Activated CD8-positive, alpha-beta memory T cell treated with anti-CD3 and anti-CD28 coated beads, Interleukin-2, amount 10 ng/mL, durations not matched to agents 7 days and 5 days (primary cell): ENCODE data around the gene GRK6. TPM values are rescaled to one million over a fixed set of nuclear protein-coding genes. Genes with fewer than 3 reads are reported as not detected.
"Not testable (repeated sequence)": the region's sequence is repeated elsewhere in the genome, so short reads cannot be mapped to it uniquely, and the experiment has no call there.

Experiments used
- ATAC-seq: fragments of 150-1000 bp; cut with Tn5 transposase; one replicate; pipeline ENCODE4 v1.10.0; 2021; ENCODE audit warnings: moderate library complexity
- CTCF ChIA-PET: fragments of 350-600 bp; sonication (Branson Sonifier 250); formaldehyde crosslinking; loops from one replicate; lab custom pipeline; 2021; ENCODE audit warnings: antibody characterized with exemption; lab: Charles Lee
- DNase-seq: peaks from one replicate; pipeline ENCODE4 v3.0.0-alpha.2; 2020
- H3K27ac Mint-ChIP-seq: one replicate; pipeline ENCODE4 v1.8.0; 2021; ENCODE audit warnings: mild to moderate bottlenecking, mixed read lengths
- H3K27me3 Mint-ChIP-seq: one replicate; pipeline ENCODE4 v1.8.0; 2021; ENCODE audit warnings: mixed read lengths
- H3K36me3 Mint-ChIP-seq: one replicate; pipeline ENCODE4 v1.8.0; 2021; ENCODE audit warnings: mild to moderate bottlenecking, mixed read lengths
- H3K4me1 Mint-ChIP-seq: one replicate; pipeline ENCODE4 v1.8.0; 2021; ENCODE audit warnings: mixed read lengths
- H3K4me3 Mint-ChIP-seq: one replicate; pipeline ENCODE4 v1.8.0; 2021; ENCODE audit warnings: mild to moderate bottlenecking, moderate library complexity, mixed read lengths
- H3K9me3 Mint-ChIP-seq: one replicate; pipeline ENCODE4 v1.8.0; 2022; ENCODE audit warnings: low read depth, mixed read lengths
- total RNA-seq, 2 experiments: library from RNA; stranded (reverse); gene quantifications; one replicate each; pipeline ENCODE4 v1.2.3, GENCODE V29; 2021

GRK6 gene
- total RNA-seq, 2 experiments from 2014 or later, result 112 to 159 TPM

DNA sequence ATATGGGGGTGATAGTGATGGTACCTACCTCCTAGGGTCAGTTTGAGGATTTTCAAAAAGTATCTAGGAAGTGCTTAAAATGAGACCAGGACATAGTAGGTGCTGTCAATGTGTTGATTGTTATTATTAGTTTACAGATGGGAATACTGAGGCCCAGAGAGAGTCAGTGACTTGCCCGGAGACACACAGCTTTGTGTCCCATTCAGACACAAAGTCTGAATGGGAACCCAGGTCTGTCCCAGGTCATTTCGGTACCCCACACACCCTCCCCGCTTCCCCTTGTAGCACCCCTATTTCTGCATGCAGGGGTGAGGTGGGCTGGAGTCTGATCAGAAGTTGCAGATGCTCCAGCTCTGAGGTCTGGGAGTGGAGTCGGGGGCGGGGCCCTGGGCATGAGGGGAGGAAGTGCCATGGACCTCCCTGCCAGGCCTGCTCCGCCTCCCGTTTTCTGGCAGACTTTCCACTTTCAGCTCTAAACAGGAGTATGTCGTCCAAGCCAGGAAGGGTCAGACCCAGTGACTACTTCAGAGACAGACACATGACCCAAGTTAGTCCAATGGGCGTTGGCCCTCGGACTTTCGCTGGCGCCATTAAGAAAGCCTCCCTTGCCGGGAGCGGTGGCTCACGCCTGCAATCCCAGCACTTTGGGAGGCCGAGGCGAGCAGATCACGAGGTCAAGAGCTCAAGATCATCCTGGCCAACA lies 50.2 kb downstream of the GRK6 start:
- DNase-seq (no peak), ATAC-seq (no peak)
- no peaks in the 10 kb centered on the region for H3K9me3 Mint-ChIP-seq
- peak overlapping the region; percentile 19 for H3K27ac Mint-ChIP-seq
- H3K36me3 Mint-ChIP-seq, result no peaks in the 10 kb centered on the region
- H3K4me3 Mint-ChIP-seq, result no peak overlapping the region
- CTCF ChIA-PET, result interaction anchor here (0.7 to 9.1 kb wide), 11 partner anchors 11 to 73 kb away, joined by 3 to 136 read pairs (median 4); partner anchors contain the start of gene PDLIM7
- no peaks in the 10 kb centered on the region for H3K27me3 Mint-ChIP-seq
- peaks cover 52% of the 10 kb centered on the region for H3K4me1 Mint-ChIP-seq

DNA sequence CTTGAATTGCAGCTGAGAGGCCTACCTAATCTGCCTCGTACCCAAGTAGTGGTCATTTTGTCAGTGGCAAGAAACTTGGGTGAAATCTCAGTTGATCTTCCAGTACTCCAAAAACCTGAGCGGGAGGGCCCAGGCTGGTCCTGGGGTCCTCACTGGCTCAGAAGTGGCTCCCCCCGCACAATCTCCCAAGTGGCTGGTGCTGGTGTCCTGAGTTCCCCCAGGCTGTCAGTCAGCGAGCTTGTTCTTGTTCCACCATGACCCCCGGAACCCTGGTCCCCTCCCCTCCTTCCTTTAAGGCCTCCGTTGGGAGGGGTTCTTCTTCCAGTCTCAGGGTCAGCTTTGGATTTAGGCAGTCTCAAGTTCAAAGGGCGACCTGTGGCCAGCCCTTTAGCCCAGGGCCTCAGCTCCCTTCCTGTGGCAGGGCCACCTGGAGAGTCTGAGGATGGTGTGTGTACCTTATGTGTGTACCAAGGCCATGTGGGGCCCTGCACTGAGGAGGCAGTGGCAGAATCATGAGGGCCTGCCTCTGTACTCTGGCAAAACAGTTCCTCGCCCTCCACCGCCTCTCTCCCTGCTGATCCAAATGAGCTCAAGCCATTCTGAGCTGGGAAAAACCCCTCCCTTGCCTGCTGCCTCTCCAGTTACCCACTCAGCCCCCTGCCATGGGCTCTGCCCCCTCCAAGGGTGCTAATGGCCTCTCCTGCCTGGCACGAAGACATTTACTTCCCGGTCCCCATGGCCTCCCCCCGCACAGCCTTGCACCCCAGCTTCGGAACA lies 51.4 kb downstream of the GRK6 start:
- no peaks in the 10 kb centered on the region for H3K36me3 Mint-ChIP-seq
- H3K27me3 Mint-ChIP-seq, result no peaks in the 10 kb centered on the region
- H3K9me3 Mint-ChIP-seq, result no peaks in the 10 kb centered on the region
- H3K4me1 Mint-ChIP-seq, result peaks cover 47% of the 10 kb centered on the region
- peak overlapping the region; percentile 90 for H3K27ac Mint-ChIP-seq
- ATAC-seq, result no peak
- H3K4me3 Mint-ChIP-seq, result no peak overlapping the region
- CTCF ChIA-PET, result interaction anchor here (0.7 to 4.6 kb wide), 11 partner anchors 11 to 117 kb away, joined by 3 to 26 read pairs (median 5); partner anchors contain the start of gene PDLIM7
- no peak for DNase-seq

DNA sequence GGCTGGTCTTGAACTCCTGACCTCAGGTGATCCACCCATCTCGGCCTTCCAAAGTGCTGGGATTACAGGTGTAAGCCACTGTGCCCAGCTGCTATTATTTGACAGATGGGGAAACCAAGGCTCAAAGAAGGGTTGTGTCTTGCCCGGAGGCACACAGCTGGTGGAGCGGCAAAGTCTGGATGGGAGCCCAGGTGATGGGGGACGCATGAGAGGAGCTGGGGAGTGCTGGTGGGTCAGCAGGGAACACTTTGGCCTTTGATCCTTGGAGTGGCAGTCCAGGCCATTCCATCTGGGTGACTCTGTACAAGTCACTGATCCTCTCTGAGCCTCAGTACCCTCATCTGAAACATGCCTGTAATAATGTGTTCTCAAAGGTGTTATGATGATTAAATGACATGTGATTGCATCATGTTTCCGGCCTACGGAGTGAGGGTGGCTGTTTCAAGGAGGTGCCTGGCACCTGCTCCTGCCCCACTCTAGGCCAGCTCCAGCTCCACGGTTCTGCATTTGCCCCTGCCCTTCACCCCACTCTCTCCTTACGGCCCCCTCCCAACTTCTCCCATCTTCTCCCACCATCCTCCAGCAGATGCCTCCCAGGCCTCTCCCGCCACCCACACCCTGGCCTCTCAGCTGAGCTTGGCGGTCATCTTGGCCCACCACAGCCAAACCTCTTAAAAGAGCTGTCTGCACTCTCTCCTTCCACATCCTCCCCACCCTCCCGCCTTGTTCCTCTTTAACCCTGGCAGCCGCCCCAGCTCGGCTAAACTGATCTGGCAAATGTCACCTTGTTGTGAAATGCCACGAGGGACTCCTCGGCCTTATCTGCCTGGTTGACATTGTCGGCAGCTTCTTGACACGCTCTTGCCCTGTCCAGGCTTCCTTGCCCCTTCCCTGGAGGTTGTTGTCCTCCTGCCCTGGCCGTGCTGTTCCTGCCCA lies 52.5 kb downstream of the GRK6 start:
- H3K4me3 Mint-ChIP-seq, result no peak overlapping the region
- H3K4me1 Mint-ChIP-seq, result peaks cover 45% of the 10 kb centered on the region
- CTCF ChIA-PET, result interaction anchor here (0.7 to 4.6 kb wide), 10 partner anchors 10 to 119 kb away, joined by 3 to 26 read pairs (median 7); no protein-coding TSS in a partner anchor
- H3K27ac Mint-ChIP-seq, result peak overlapping the region; percentile 90
- no peaks in the 10 kb centered on the region for H3K27me3 Mint-ChIP-seq
- H3K36me3 Mint-ChIP-seq, result peaks cover 3% of the 10 kb centered on the region
- no peaks in the 10 kb centered on the region for H3K9me3 Mint-ChIP-seq
- DNase-seq, result peak; percentile 67
- peak; percentile 75 for ATAC-seq

DNA sequence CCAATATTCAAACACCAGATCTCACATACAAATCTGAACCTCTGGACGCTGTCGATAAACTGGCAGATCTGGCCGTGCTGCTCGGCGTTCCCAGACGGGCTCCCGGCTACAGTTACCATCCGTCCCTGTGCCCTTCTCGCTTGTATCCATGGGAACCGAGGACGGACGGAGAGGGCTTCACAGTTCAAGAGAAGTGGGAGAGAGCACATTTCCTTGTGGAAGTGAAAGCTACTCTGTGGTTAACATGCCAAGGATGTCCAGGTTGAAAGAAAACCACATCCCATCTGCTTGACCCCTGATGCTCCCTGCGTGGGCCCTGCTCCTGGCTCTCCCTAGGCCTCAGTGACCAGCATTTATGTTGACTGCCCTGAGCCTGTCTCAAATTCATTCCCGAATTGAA lies 53.3 kb downstream of the GRK6 start:
- Mint-ChIP-seq H3K4me1 (peaks cover 39% of the 10 kb centered on the region), H3K4me3 (no peak overlapping the region), H3K9me3 (no peaks in the 10 kb centered on the region), H3K27ac (peak overlapping the region; percentile 90), H3K27me3 (no peaks in the 10 kb centered on the region), H3K36me3 (peaks cover 3% of the 10 kb centered on the region)
- ATAC-seq (no peak), DNase-seq (no peak)
- CTCF ChIA-PET, result interaction anchor here (0.7 to 4.6 kb wide), 7 partner anchors 9 to 91 kb away, joined by 3 to 26 read pairs (median 7); no protein-coding TSS in a partner anchor

DNA sequence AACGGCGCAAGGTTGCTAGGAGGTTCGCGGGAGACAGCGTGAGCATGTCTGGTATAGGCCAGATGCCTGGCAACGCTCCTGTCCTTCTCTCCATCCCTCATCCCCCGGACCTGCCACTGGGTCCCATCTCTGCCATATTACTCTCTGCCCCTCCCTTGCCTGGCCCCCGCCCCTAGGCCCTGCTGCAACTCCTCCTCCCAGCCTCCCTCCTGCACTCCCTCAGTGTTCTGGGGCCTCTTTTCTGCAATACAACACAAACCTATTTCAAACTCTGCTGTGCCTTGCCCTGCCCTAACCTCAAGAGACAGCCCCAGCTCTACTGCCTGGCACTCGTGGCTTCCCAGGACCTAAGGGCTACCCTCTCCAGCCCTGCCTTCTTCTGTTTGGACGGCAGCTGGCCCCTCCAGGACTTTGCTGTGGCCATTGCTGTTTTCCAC lies 55.9 kb downstream of the GRK6 start:
- ATAC-seq, result no peak
- DNase-seq, result no peak
- Mint-ChIP-seq H3K27ac (no peak overlapping the region), H3K27me3 (no peaks in the 10 kb centered on the region), H3K36me3 (peaks cover 7% of the 10 kb centered on the region), H3K9me3 (no peaks in the 10 kb centered on the region), H3K4me3 (no peak overlapping the region), H3K4me1 (peaks cover 23% of the 10 kb centered on the region)
- CTCF ChIA-PET, result interaction anchor here (1.0 to 2.4 kb wide), 2 partner anchors 11 to 28 kb away, joined by 4 to 6 read pairs; no protein-coding TSS in a partner anchor

DNA sequence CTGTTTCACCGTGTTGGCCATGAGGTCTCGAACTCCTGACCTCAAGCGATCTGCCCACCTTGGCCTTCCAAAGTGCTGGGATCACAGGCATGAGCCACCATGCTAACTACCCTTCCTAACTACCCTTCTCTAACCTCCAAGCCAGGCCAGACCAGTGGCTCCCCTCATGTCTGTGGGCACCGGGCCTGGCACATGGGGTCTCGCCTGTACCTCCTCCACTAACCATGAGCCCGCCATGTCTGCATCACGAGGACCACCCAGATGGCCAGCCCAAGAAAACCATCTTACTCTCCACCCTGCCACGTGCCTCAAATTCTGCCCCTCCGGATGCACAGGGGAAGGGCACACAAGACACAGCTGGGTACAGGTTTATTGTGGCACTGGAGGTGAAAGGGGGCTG lies 56.6 kb downstream of the GRK6 start:
- DNase-seq (no peak), ATAC-seq (no peak)
- Mint-ChIP-seq H3K4me3 (no peak overlapping the region), H3K9me3 (no peaks in the 10 kb centered on the region), H3K27me3 (no peaks in the 10 kb centered on the region), H3K4me1 (peaks cover 19% of the 10 kb centered on the region), H3K36me3 (peaks cover 7% of the 10 kb centered on the region), H3K27ac (no peak overlapping the region)
- CTCF ChIA-PET, result interaction anchor here (1.0 kb wide), 1 partner anchor 28 kb away, joined by 4 read pairs; no protein-coding TSS in a partner anchor

DNA sequence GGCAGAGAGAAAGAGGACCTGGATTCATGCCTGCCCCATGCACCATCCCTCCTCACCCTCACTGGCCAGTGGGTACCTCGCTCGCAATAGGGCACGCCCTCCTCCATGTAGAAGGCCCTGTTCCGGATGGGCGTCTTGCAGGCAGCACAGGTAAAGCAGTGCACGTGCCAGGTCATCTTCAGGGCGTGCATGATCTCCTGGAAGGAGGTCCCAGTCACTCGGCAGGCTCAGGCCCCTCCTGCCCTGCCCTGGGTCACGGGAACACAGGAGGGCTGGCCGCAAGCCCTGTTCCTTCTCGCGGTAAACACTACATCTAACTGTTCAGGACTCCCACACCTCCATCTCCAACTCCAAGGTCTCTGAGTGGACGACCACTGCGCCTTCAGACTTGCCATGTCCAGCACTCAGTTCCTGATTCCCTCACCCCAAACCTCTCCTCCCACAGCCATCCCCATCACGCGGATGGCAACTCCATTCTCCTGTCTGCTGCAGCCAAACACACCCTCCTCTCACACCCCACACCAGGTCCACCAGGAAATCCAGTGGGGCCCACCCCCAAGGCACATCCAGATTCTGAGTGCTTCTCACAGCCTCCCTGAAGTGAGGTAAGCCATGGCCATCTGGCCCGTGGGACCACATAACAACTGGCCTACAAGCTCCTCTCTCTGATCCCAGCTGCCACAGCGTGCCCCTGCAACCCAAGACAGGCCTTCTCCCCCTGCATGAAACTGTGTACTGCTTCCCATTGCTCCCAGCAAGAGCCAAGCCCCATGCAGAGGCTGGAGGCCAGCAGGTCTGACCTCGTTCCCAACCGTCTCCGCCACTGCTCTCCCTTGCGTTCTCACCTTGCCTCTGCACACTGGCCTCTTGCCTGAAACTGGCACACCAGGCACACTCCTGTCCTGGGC lies 57.8 kb downstream of the GRK6 start:
- H3K27ac Mint-ChIP-seq, result peak overlapping the region; percentile 2
- peaks cover 7% of the 10 kb centered on the region for H3K36me3 Mint-ChIP-seq
- H3K4me1 Mint-ChIP-seq, result peaks cover 9% of the 10 kb centered on the region
- ATAC-seq (no peak), DNase-seq (no peak)
- H3K4me3 Mint-ChIP-seq, result no peak overlapping the region
- H3K27me3 Mint-ChIP-seq, result no peaks in the 10 kb centered on the region
- CTCF ChIA-PET, result interaction anchor here (0.9 kb wide), 1 partner anchor 13 kb away, joined by 3 read pairs; no protein-coding TSS in a partner anchor
- H3K9me3 Mint-ChIP-seq, result no peaks in the 10 kb centered on the region

DNA sequence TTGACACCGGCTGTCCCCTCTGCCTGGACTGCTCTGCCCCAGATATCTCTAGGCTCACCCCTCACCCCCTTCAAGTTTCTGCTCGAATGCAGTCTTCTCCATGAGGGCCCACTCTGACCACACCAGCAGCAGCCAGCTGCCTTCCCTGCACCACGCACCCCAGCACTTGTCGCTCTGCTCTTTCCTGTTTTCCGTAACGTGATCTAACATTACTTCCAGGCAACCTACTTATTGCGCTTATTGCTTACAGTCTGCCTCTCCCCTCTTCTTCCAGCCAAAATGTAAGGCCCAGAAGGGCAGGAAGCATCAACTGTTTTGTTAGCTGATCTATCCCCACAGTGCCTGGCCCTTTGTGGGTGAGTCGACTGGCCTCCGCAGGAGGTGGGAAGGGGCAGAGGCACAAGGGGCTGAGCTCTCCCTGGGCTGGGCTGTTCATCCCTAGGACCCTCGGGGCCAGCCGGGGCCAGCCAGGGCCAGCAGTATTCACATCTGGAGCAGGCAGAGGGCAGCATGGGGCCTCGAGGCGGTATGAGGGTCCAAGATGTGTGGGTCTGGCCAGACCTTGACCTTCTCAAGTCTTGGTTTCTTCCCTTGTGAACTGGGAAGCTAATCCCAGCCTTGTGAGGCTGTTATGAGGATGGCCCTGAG lies 58.5 kb downstream of the GRK6 start:
- DNase-seq (no peak), ATAC-seq (no peak)
- H3K9me3 Mint-ChIP-seq, result no peaks in the 10 kb centered on the region
- no peak overlapping the region for H3K27ac Mint-ChIP-seq
- CTCF ChIA-PET, result interaction anchor here (0.9 to 1.4 kb wide), 3 partner anchors 14 to 21 kb away, joined by 3 read pairs; no protein-coding TSS in a partner anchor
- H3K27me3 Mint-ChIP-seq, result no peaks in the 10 kb centered on the region
- H3K36me3 Mint-ChIP-seq, result peaks cover 7% of the 10 kb centered on the region
- H3K4me3 Mint-ChIP-seq, result no peak overlapping the region
- peaks cover 2% of the 10 kb centered on the region for H3K4me1 Mint-ChIP-seq

DNA sequence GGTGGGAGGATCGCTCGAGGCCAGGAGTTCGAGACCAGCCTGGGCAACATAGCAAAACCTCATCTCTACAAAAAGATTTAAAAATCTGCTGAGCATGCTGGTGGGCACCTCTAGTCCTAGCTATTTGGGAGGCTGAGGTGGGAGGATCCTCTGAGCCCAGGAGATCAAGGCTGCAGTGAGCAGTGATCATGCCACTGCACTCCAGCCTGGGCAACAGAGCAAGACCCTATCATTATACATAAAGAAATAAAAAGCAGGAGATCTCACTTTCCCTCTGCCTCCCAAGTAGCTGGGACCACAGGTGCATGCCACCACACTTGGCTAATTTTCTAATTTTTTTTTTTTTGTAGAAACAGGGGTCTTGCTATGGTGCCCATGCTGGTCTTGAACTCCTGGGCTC lies 59.3 kb downstream of the GRK6 start:
- DNase-seq, H3K4me3 Mint-ChIP-seq, H3K9me3 Mint-ChIP-seq, H3K4me1 Mint-ChIP-seq, H3K27me3 Mint-ChIP-seq, H3K27ac Mint-ChIP-seq, ATAC-seq: not testable (repeated sequence)
- peaks cover 11% of the 10 kb centered on the region for H3K36me3 Mint-ChIP-seq
- CTCF ChIA-PET, result interaction anchor here (1.4 kb wide), 2 partner anchors 15 to 22 kb away, joined by 3 read pairs; no protein-coding TSS in a partner anchor

DNA sequence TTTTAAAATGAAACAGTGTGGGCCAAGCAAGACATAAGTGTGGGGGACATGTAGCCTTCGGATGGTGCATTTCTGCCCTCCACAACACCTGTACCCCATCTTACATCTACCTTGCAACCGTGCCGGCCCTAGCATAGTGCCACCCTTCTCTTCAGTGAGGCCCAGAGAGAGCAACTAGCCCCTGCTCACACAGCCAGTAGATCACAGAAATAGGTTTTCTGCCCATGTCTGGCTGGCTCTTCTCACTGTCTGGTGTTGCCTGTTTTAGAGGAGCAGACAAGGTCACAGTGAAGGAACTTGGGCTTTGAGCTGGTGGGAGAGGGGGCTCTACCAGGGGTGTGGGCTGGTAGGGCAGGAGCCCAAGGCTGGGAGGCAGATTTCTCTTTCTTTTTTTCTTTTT lies 59.8 kb downstream of the GRK6 start:
- Mint-ChIP-seq H3K36me3 (peaks cover 13% of the 10 kb centered on the region), H3K4me1 (no peaks in the 10 kb centered on the region), H3K4me3 (no peak overlapping the region), H3K9me3 (no peaks in the 10 kb centered on the region), H3K27ac (no peak overlapping the region), H3K27me3 (no peaks in the 10 kb centered on the region)
- CTCF ChIA-PET, result interaction anchor here (1.4 to 19.2 kb wide), 5 partner anchors 10 to 82 kb away, joined by 3 to 193 read pairs (median 6); no protein-coding TSS in a partner anchor
- DNase-seq (no peak), ATAC-seq (no peak)

DNA sequence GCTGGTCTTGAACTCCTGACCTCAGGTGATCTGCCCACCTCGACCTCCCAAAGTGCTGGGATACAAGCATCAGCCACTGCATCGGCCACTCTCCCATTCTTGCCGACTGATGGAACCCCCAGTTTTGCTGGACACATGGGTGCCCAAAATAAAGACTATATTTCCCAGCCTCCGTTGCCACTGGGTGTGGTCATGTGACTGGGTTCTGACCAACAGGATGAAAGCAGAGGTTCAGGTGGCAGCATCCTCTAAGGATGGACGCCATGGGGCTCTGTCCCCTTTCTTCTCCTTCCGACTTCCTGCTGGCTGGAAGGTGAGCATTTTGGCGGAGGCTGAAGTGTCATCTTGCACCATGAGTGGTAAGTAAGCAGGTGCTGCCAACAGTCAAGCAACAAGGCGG lies 60.7 kb downstream of the GRK6 start:
- CTCF ChIA-PET, result interaction anchor here (0.6 to 19.2 kb wide), 4 partner anchors 11 to 115 kb away, joined by 3 to 193 read pairs (median 6); no protein-coding TSS in a partner anchor
- H3K36me3 Mint-ChIP-seq, result peaks cover 16% of the 10 kb centered on the region

More for the DNA sequence above, 60.7 kb downstream of the GRK6 start:
- no peak overlapping the region for H3K4me3 Mint-ChIP-seq
- ATAC-seq (no peak), DNase-seq (no peak)
- H3K4me1 Mint-ChIP-seq, result no peaks in the 10 kb centered on the region
- no peaks in the 10 kb centered on the region for H3K9me3 Mint-ChIP-seq
- H3K27ac Mint-ChIP-seq, result no peak overlapping the region
- no peaks in the 10 kb centered on the region for H3K27me3 Mint-ChIP-seq
